Stimulated activated CD8-positive, alpha-beta memory T cell treated with anti-CD3 and anti-CD28 coated beads, Interleukin-15, amount 100 ng/mL, for 4 hours (primary cell): Measurements from ENCODE around the gene ITGAE.
"Not testable (repeated sequence)": the region's sequence is repeated elsewhere in the genome, so short reads cannot be mapped to it uniquely, and the experiment has no call there.

Source experiments
- DNase-seq, 2 donors: peaks; one replicate each; pipeline ENCODE4 v3.0.0-alpha.2; 2020; ENCODE audit warnings: low read depth in 2 of 2

Gene ITGAE

GRCh38 chr17:3761036-3761917 is 39.7 kb downstream of the ITGAE start:
- DNase-seq = no peak

- DNase-seq = no peak
Measured at GRCh38 chr17:3759597-3760216, 41.3 kb downstream of the ITGAE start.

GRCh38 chr17:3755335-3756030 is 45.5 kb downstream of the ITGAE start:
- DNase-seq = no peak

GRCh38 chr17:3754458-3755334 is 46.3 kb downstream of the ITGAE start:
- peak; percentile 39 to 42 for DNase-seq

- no peak for DNase-seq
Measured at GRCh38 chr17:3754066-3754457, 46.9 kb downstream of the ITGAE start.

- no peak for DNase-seq
Measured at GRCh38 chr17:3753624-3754023, 47.4 kb downstream of the ITGAE start.

GRCh38 chr17:3751836-3752235 is 49.2 kb downstream of the ITGAE start:
- no peak for DNase-seq

- no peak for DNase-seq
Measured at GRCh38 chr17:3750926-3751325, 50.1 kb downstream of the ITGAE start.

- DNase-seq = no peak
Measured at GRCh38 chr17:3750296-3750695, 50.7 kb downstream of the ITGAE start.

- DNase-seq = no peak
Measured at GRCh38 chr17:3748576-3748975, 52.4 kb downstream of the ITGAE start.

GRCh38 chr17:3747805-3748204 is 53.2 kb downstream of the ITGAE start:
- DNase-seq = no peak

- no peak for DNase-seq
Measured at GRCh38 chr17:3745071-3745470, 55.9 kb downstream of the ITGAE start.

- DNase-seq = no peak
Measured at GRCh38 chr17:3744014-3744413, 57.0 kb downstream of the ITGAE start.

GRCh38 chr17:3740611-3741073 is 60.3 kb downstream of the ITGAE start:
- no peak for DNase-seq

GRCh38 chr17:3739422-3740124 is 61.4 kb downstream of the ITGAE start:
- DNase-seq = no peak

- peak; percentile 57 to 76 for DNase-seq
Measured at GRCh38 chr17:3738562-3739295, 62.3 kb downstream of the ITGAE start.

GRCh38 chr17:3735515-3735914 is 65.5 kb downstream of the ITGAE start:
- no peak for DNase-seq

GRCh38 chr17:3734911-3735276 is 66.1 kb downstream of the ITGAE start:
- DNase-seq = not testable (repeated sequence)

- DNase-seq = no peak
Measured at GRCh38 chr17:3732210-3732621, 68.8 kb downstream of the ITGAE start.

- no peak for DNase-seq
Measured at GRCh38 chr17:3730881-3731429, 70.0 kb downstream of the ITGAE start.
